Left lobe of liver (tissue), 2 donors: ENCODE data around the gene POLE2. TPM values are rescaled to one million over a fixed set of nuclear protein-coding genes. Genes with fewer than 3 reads are reported as not detected.
"Not testable (repeated sequence)": the region's sequence is repeated elsewhere in the genome, so short reads cannot be mapped to it uniquely, and the experiment has no call there.

Source experiments
- ATAC-seq: fragments of 200-7000 bp; cut with Tn5 transposase; one replicate; pipeline ENCODE4 v1.9.1; 2020; ENCODE audit warnings: mild to moderate bottlenecking, moderate library complexity
- DNase-seq: peaks from one replicate; pipeline ENCODE4 v3.0.0-alpha.2; 2020; ENCODE audit warnings: low spot score
- total RNA-seq: library from RNA; stranded (reverse); gene quantifications from one replicate; pipeline ENCODE4 v1.2.1, GENCODE V29; 2021
- donor health status: DM: no; HTN: no; CAD: no; lungs with moderate emphysema.
- donor health status: DM: no; HTN: yes; CAD: no.

POLE2 gene
- total RNA-seq, 1 donor from 2014 or later, result 3.3 TPM

DNA sequence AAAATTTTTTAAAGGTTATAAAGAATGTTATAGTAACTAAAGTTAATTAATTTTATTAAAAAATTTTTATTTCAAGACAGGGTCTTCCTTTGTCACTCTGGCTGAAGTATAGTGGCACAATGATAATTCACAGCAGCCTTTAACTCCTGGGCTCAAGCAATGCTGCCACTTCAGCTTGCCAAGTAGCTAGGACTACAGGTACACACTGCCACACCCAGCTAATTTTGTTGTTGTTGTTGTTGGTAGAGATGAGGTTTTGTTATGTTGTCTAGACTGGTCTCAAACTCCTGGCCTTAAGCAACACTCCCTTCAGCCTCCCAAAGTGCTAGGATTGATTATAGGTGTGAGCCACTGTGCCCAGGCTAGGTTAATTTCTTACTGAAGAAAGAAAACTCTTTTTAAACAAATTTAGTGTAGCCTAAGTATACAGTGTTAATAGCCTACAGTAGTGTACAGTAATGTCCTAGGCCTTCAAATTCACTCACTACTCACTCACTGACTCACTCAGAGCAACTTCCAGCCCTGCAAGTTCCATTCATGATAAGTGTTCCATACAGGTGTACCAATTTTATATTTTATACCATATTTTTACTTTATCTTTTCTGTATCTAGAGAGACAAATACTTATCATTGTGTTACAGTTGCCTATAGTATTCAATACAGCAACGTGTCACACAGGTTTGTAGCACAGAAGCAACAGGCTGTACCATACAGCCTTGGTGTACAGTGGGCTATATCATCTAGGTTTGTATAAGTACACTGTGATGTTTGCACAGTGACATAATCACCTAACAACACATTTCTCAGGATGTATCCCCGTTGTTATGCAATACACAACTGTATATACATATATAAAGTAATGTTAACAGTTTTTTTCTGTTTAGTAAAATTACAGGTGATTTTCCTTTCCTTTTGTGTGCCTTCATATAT, 28.2 kb downstream of the POLE2 start:
- no peak for ATAC-seq
- no peak for DNase-seq

DNA sequence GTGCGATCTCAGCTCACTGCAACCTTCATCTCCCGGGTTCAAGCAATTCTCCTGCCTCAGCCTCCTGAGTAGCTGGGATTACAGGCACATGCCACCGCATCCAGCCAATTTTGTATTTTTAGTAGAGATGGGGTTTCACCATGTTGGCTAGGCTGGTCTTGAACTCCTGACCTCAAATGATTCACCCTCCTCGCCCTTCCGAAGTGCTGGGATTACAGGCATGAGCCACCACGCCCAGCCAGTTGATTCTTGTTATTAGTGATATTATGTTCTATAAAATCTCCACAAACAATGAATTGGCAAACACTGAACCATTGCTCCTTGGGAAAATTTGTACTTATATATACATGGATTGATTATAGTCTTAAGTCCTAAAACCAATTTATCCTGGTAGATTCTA, 30.5 kb downstream of the POLE2 start:
- ATAC-seq, DNase-seq: not testable (repeated sequence)

DNA sequence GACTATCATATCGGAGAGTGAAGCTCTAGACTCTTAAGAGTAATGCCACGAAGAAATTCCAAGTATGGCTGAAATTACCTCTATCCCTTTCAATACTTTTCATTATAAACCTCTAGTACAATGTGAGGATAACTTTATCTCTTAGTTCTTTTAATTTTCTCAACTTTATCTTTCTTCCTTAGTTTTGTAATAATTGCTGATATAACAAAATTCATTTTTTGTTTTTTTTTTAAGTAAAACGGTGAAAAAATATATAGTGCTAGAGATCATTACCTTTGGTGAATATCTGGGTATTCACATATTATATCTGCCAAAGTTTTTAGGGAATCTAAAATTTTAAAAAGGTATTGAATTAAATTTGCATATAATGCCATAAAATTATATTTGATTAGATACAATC, 33.5 kb downstream of the POLE2 start:
- no peak for DNase-seq
- no peak for ATAC-seq

DNA sequence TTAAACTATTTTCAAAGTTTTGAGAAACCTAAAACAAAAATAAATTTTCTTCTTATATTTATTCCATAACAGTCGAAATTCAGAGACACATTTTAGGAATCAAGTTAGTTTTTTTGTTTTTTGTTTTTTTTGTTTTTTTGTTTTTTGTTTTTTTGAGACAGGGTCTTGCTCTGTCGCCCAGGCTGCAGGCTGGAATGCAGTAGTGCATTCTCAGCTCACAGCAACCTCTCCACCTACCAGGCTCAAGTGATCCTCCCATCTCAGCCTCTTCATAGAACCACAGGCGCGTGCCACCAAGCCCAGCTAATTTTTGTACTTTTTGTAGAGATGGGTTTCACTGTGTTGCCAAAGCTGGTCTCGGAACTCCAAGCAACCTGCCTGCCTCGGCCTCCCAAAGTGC, 34.5 kb downstream of the POLE2 start:
- DNase-seq (no peak), ATAC-seq (no peak)

DNA sequence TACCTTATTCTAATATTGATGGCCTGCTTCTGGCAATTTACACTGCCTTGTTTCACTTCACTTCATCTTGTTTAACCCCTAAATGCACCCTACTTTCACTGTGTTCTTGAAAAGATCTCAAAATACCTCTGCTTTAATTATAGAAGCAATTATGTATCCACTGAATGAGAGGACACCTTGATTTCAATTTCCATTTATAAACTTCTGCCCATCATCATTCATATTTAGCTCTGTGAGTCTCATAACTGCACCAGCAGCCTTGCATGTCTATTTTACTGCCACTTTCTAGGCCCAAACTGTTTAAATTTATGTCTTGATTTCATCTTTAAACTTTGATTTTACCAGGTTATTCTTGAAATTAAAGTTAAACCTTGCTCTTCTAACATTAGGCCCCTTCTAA, 45.9 kb downstream of the POLE2 start:
- DNase-seq (no peak), ATAC-seq (no peak)

DNA sequence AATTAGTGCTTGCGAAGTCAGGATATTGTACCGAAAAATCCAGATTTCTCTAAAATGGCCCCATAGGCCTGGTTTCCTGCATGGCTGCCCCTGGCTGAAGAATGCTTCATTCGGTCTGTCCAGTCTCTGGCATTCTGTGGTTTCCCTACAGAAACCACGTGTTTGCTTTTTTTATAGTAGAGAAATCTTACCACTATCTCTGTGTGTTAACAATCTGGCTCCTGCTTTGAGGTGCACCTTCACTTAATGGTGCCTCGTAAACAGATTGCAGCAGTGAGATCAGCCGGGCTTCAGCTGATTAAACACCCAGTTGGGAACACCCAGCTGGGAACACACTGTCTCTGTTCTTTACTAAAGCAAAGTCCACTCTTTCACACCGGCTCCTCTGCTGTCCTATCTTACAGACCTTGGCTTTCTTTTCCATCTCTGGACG, 46.3 kb downstream of the POLE2 start:
- ATAC-seq, result peak; percentile 90
- DNase-seq, result peak; percentile 91

DNA sequence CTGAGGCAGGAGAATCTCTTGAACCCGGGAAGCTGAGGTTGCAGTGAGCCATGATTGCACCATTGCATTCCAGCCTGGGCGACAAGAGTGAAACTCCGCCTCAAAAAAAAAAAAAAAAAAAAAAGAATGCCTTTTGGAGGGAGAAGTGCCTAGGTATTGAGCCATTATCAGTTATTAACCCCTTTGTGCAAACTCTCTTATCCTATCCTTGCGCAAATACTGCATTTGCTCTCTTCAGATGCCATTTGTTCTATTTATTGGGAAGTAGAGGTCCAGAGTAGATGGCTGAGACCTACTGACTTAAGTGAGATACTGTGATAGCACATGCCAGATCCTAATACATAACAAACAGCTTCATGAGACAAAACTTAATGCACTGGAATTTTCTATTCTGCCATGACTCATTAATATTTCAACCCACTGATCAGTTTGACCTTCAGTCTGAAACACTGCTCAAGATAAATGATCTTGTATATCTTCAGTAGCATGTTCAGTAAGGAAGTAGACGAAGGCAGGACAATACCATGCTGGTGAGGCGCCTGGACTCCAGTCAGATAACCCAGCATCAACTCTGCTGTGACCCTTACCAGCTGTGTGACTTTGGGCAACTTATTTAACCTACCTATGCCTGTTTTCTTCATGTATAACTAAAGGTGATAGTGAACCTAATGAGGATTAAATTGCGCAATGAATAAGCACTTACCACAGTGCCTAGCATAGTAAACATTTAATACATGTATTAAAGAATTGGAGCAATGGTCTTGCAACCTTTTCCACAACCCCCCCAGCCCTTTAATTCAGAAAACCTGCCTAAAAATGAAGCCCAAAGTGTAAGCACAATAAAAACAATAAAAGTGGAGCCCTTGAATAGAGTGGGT, 47.2 kb downstream of the POLE2 start:
- ATAC-seq (peak; percentile 24), DNase-seq (no peak)

DNA sequence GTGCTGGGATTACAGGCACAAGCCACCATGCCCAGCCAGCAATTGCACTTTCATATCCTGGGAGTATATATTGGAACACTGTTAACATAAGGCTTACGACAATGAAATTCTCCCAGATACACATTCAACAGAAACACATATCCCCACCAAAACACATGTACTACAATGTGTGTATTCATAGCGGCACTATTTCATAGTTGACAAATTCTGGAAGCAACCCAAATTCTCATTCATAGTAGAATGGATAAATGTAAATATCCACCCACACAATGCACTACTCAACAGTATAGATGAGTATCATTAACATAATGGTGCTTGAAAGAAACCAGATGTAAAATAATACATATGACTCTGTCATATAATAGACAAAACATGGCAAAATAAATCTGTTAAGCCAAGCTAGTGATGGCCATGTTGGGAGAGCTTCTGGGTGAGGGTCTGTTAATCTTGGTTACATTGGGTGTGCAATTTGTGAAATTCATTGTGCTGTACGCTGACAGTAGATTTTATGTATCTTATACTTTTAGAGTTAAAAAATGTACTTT, 50.4 kb downstream of the POLE2 start:
- no peak for ATAC-seq
- DNase-seq, result no peak

DNA sequence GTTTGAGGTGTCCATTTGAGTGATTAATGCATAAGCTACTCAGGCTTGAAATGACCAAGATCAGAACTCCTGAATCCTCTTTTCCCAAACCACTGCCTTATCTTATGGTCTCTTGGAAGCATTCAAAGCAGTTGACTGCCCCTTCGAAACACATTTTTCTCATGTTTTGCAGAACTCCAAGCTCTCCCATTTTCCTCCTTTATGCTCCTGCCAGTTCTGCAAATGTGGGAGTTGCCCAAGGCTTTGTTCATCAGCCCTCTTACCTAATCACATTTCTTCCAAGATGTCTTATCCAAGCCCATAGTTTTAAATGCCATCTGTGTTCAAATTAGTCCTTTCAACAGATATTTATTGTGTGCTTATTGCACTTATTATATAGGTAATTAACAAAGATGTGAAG, 51.1 kb downstream of the POLE2 start:
- ATAC-seq, result no peak

DNA sequence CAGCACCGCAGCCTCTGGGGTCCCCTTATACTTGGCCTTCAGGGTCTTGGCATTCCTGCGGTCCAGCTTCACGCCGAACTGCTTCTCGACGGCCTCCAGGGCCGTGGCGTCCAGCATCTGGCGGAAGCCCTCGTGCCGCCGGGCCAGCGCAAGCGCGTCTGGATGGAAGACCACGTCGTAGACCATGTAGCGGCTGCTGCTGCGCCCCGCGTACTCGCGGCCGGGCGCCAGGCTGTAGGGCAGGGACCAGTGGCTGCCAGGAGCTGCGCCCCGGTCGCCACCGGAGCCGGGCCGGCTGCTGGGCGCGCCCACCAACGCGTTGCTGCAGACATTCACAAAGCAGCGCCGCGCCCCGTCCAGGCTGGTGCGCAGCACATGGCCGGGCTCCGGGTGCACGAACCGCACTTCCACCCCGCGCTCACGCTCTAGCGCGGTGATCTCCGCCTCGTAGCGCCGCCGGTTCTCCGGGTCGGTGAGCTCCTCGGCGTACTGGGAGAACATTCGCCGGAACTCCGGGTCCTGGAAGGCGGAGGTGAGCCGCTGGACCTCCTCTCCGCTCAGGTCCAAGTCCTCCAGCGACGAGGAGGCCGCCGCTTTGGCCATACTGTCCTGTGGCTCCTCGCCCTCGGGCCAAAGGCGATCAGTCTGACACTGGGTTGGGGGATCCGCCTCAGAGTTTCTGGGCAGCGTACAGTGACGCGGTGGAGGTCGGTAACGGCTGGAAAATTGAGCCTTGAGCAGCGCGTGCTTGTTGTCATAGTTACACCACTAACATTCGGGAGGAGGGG, 53.3 kb downstream of the POLE2 start, which contains the start of gene DNAAF2:
Gene DNAAF2 (minus strand): TSS at position 698 of the 788 bp plus-strand sequence. CDS start 95 bp downstream, at position 603.
- peak; percentile 52 for ATAC-seq
- DNase-seq, result peak; percentile 67

More for the DNA sequence above, 51.1 kb downstream of the POLE2 start:
- no peak for DNase-seq

DNA sequence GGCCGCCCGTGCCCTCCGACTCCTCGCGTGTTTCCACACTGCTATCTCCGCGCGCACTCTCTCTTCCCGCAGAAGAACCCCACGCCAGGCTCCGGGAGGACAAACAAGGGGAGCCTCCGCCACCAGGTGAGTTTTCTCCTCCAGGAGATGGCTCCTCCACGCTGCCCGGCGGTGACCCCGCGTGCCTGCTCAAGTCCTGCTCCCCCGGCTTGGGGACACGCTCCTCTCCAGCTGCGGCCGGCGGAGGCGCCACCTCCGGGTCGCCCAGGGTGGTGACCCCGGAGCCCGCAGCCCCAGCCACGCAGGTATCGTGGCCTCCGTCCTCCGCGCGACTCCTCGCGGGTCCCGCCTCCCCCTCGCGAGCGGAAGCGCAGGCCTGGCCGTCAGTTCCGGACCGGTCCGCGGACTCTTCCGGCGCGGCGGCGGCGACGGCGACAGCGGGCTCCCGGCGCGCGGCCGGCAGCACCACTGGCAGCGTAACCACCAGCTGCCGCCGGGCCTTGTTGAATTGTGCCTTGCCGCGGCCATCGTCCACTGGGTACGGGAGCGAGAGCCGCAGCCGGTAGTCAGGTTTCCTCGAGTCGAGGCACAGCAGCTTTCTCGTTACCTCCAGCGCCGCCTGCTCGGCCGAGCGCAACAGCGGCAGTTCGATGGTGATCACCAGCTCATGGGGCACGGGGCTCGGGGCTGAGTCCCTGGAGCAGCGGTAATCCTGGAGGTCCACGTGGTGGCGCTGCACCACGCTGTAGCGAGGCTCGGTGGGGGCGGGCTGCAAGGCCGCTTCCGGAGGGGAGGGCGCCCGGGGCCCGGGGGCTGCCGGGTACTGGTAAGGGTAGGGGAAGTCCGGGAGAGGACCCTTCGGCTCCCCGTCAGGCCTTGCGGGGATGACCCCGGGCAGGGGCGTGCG, 54.1 kb downstream of the POLE2 start:
- peak; percentile 89 for ATAC-seq
- DNase-seq, result peak; percentile 93

DNA sequence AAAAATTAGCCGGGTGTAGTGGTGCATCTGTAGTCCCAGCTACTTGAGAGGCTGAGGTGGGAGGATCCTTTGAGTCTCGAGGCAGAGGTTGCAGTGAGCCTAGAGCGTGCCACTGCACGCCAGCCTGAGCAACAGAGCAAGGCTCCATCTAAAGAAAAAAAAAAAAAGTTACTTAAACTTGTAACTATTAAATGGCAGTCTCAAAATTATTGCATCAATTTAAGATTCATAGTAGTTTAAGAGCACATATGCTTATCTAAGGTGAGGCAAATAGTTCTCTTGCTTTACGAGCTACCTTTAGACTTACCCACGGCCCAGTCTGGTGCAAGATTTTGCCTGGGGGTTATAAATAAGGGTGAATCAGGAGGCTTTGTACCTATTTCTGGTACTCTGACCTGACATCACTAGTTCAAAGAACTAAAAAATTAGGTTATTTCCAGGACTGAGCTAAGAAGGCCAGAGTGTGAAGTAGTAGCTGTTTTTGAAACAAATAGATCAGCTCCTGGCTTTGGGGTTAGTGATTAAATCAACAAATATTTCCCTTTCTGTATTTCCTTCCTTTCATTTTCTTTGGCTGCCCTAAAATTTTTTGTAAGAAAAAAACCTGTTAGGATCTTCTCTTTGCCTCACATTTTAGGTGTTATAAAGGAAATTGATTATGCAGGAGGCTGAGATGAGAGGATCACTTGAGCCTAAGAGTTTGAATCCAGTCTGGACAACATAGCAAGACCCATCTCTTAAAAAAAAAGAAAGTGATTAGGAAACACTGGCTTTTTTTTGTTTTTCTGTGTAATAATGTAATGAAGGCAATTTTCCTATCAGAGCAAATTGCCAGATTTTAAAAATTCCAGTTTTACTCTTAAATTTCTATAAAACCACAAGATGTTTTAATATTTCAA, 63.8 kb downstream of the POLE2 start:
- DNase-seq, result no peak
- ATAC-seq, result no peak

DNA sequence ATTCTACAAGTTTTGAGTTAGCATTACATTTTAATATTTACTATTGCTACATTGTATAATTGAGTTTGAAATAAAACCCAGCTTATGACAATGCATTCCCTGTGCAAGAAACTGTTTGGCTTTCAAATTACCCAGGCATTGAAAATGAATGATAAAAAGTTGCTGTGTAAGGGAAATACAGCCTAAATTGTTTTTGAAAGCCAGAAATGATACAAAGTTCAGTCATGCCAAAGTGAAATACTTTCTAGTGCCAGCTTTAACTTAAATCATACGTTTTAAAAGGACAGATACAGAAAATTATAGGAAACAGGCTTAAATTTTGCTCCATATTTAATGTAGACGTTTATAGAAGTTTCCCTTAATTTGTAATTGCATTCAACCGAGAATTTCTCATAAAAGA, 64.6 kb downstream of the POLE2 start:
- no peak for DNase-seq
- no peak for ATAC-seq

DNA sequence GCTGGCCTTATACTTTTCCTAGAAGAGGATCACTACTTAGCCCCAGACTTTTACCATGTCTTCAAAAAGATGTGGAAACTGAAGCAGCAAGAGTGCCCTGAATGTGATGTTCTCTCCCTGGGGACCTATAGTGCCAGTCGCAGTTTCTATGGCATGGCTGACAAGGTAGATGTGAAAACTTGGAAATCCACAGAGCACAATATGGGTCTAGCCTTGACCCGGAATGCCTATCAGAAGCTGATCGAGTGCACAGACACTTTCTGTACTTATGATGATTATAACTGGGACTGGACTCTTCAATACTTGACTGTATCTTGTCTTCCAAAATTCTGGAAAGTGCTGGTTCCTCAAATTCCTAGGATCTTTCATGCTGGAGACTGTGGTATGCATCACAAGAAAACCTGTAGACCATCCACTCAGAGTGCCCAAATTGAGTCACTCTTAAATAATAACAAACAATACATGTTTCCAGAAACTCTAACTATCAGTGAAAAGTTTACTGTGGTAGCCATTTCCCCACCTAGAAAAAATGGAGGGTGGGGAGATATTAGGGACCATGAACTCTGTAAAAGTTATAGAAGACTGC, 65.9 kb downstream of the POLE2 start:
- DNase-seq (no peak), ATAC-seq (no peak)

DNA sequence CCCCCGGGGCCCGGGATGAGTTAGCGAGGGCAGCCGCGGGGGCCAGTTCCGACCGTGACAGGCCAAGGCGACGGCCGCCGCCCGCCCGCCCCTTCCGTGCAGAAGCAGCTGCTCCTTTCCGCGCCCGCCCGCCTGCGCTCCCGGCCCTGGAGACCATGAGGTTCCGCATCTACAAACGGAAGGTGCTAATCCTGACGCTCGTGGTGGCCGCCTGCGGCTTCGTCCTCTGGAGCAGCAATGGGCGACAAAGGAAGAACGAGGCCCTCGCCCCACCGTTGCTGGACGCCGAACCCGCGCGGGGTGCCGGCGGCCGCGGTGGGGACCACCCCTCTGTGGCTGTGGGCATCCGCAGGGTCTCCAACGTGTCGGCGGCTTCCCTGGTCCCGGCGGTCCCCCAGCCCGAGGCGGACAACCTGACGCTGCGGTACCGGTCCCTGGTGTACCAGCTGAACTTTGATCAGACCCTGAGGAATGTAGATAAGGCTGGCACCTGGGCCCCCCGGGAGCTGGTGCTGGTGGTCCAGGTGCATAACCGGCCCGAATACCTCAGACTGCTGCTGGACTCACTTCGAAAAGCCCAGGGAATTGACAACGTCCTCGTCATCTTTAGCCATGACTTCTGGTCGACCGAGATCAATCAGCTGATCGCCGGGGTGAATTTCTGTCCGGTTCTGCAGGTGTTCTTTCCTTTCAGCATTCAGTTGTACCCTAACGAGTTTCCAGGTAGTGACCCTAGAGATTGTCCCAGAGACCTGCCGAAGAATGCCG, 66.7 kb downstream of the POLE2 start:
- peak; percentile 42 for ATAC-seq
- peak; percentile 66 for DNase-seq

DNA sequence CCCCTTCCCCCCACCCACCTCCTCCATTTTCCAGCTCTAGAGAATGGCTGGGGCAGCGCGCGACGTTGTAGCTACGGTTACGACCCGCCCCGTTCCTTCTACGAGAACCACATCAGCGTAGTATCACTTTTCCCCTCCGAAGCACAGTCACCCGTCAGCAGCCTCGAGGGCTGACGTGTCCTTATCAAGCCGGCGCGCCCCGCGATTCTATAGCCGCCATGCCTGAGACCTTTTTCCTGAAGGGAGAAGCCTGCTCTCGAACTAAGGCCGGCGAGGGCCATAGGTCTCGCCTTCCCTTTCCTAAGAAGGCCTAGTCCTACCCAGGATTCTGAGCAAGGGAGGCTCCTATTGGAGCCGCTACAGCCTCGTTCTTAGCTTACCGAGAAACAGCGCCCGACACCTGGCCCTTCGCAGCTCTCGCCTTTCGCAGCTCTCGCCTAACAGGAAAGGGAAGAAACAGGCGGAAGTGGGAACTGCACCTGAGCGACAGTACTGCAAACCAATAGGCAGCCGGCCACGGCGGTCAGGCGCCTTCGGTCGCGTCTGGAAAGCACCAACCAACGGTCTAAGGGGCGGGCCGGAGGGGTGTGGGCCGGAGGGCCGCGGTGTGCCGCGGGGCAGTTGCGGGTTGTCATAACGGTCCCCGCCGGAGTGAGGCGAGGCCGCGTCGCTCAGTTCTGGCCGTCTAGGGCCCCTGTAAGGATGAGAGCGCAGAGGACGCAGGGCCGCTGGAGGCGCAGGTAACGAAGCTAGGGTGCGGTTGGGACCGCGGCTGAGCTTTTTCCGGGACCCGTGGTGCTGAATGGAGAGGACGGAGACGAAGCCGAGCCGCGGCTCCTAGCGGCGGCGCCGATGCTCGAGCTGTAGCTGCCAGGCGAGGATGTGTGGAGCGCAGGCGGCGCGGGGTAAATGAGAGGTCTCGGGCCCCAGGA, 67.6 kb downstream of the POLE2 start, which contains the start of the genes MGAT2 and RPL36AL:
Gene MGAT2 (plus strand): TSS at position 618 of the 932 bp plus-strand sequence. CDS start 470 bp downstream, outside the sequence.
Gene RPL36AL (minus strand): TSS at position 445 of the 932 bp plus-strand sequence. CDS start 1,522 bp downstream, outside the sequence.
- peak; percentile 94 for ATAC-seq
- DNase-seq, result peak; percentile 100
